Cortex of kidney (tissue), 1 donor: ENCODE measurements around the gene FIBCD1.

Experiments
- DNase-seq: peaks from one replicate; lab custom pipeline; 2025; lab: John Stamatoyannopoulos, UW

FIBCD1 gene

DNA sequence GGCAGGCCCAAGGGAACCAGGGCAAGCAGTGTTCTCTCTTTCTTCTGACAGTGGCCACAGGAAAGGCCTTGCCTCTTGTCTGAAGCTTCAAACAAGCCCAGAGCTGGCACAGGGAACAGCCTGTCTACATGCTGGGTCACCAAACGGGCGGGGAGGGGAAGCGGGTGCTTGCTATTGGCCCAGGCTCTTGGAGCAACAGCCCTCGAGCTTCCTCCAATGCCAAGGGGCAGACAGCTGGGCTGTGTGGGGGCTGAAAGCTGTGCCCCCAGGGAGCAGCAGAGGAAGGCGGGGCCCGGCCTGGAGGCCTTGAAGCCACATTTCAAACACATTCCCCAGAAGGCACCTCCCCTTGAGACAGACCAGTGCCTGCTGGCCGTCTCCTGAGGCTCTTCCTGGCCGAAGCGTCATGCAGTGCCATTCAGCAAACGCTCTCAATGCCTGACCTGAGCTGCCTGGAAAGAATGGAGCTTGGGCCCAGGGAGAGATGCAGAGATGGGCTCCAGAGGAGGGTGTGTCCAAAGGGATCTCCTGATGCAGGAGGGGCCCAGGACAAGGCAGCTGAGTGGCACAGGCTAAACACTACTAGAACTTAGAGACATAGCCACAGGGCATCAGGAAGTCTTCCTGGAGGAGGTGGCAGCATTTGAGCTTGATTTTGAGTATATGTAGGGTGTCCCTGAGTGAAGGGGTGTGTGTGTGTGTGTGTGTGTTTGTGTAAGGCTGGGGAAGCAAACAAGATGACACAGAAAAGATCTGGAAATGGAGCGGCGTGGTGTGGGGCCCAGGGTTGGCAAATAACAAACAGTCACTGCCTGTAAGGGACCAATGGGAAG lies 2.5 kb downstream of the FIBCD1 start:
- DNase-seq: no peak

DNA sequence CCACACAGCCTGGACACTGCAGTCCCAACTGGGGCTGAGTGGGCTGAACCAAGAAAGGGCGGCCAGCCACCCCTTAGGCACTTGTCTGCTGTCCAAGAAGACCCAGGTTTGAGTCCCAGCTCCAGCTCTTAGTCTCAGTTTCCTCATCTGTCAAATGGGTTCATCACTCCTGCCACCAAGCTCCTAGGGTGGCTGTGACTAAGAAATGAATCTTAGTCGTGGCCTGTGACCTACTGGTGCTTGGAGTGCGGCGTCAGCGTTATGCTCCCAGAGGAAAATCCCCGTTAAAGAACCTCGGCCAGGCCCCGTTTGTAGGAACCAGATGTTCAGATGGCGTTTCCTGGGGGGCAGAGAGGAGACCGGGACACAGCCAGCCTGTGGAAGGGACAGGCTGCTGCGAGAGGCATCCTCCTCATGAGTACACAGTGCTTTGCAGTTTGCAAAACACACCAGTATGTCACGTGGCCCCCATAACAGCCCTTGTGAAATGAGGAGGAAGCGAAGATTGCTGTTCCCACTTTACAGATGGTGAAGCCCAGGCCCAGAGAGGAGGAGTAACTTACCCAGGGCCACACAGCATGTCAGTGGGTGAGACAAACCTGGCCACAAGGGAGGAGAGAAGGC lies 3.3 kb downstream of the FIBCD1 start:
- DNase-seq: no peak

DNA sequence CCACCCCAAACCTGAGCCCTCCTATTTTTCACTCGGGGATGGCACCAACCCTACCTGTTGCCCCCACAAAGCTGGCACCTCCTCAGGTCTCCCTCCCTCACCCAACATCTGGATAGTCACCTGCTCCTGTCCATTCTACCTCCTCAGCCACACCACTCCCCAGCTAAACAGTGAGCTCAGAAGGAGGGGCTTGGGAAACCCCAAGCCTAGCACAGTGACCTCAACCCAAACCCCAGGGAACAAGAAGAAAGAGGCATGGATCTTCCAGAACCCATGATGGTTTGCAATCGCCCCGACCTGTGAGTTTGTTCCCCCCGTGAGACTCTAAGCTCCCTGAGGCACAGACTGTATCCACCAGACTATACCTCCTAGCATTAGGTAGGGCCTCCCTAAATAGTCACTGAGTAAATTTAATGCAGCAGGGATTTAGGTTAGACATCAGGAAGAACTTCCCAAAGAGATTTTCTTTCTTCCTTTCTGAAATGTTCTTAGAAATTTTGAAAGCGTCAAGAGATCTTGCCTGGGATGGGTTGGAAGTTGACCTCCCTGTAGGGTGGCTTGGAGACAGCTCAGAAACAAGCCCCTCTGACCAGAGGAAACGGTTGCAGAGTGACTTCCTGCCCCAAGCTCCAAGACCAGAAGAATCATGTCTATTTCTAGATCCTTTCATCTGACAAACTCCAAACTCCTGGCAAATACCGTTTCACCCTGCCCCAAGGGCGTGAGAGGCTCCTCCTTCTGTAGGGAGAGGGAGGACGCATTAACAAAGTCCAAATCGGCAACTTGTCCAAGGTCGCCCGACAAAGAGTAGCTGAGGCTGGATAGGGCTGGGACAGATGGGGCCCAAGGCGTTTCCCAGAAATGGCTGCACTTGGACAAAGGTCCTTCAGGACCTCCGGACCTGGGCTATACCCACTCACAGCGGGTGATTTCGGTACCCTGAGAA lies 4.1 kb downstream of the FIBCD1 start:
- no peak for DNase-seq

DNA sequence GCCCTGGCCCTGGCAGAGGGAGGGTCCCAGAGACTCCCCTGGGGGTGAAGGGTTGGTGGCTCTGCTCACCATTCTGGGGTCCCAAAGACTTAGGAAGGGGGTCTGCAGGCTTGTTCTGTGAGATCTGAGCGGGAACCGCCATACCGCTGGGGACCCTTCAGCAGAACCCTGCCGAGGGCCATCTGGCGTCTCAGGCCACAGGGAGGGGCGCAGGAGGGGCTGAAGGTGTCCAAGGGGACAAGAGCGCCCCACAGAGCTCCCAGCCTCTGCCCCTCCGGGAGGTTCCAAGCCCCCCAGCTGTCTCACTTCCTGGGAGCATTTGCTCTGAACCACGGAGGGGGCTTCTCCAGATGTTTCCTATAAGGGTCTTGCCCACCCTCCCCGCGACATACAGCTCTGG lies 4.8 kb downstream of the FIBCD1 start:
- DNase-seq: no peak

DNA sequence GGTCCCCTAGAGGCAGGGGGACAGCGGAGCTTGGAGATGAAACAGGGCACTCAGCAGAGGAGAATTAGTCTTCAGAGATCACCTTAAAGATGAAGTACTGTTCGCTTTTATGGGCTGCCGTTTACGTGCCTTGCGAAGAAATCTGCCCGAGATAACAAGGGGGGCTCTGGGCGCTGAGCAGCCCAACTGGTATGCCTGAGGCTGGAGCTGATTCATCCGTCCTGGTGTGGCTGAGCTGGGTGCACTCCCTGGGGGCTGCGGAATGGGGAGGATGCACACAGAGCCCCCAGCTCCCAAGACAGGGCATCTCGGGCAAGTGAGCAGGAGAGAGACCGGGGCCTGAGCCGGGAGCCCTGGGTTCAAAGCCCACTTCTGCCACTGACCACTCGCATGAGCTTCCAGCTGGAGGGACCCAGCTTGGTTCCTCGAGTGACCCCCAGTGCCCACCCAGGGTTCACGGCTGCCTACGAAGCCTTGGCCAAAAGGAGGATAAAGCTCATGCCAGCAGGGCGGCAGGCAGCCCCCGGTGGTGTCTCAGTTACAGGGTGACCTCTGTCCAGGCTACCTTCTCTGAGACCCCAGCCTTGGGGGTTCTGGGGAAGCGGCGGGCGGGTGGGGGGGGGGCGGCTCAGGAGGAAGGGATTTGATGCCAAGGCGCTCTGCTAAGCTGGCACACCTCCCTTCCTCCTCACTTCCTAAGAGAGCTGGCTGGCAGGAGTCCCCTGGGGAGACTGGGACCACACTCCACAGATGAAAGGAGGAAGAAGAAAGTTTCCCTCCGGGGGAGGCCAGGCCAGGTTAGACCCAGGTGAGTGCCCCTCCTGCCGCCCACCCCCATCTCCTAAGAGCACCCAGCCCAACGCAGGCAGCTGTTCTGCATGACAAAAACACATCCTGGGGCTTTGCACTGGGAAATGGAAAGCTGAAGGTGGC lies 5.7 kb downstream of the FIBCD1 start:
- no peak for DNase-seq

DNA sequence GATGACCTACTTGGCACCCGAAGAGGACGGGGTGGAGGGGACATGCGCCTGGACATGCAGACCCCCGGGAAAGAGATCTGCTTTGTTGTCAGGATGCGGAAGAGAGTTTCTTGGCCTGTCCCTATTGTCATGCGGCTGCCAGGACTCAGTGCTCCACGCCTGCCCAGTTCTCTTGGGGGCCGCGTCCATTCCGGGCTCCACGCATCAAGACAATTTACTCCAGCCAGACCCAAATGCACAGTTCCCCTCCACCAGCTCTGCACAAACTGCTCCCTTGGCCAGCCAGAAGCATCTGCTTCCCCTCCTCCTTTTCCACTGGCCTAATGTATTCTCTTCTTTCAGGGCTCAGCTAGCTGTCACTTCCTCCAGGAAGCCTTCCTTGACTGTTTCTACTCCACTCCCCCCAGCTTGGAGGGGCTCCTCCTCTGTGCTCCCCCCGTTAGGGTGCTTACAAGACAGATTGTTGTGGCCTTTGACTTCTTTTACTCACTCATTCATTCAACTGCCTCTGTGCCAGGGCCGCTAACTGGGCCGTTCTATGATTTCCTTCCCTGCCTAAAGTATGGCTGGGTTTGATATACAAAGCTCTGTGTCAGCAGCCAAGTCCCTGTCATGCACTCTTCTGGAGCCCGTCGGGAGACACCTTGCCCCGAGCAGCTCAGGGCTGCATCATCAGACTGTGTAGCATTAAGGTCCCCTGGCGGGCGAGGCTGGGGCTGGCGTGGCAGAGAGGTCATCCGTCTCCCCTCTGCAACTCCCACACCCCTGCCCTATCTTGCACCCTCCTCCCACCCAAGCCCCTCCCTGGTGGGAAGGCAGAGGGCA lies 6.6 kb downstream of the FIBCD1 start:
- no peak for DNase-seq

DNA sequence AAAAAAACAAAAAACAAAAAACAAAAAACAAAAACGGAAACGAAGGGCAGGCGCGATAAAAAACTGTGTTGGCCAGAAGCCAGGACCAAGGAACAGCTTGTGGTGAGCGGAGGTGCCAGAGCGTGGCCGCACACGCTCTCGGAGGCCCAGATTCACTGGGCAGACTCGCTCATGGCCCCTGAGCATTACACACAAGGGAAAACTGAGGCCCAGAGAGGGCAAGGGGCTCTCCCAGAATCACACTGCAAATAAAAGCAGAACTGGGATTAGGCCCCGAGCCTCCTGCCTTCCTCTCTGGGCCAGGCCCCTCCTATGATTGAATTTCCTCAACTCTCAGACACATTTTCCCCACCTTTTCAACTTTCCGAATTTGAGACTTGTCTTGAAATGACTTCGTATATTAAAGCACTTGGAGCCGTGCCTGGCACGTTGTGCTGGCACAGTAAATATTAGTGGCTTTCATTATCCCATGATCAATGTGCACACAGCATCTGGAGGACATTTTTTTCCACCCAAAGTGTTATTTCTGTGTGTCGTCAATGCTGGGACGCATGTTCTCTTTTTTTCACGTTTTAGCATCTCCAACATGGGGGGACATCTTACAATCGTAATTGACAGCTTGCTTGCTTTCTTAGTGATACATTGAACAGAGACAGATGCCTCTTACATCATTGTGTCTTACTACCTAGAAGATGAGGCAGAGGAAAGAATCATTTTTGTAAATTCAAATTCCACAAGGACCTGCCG lies 7.4 kb downstream of the FIBCD1 start:
- DNase-seq: no peak

DNA sequence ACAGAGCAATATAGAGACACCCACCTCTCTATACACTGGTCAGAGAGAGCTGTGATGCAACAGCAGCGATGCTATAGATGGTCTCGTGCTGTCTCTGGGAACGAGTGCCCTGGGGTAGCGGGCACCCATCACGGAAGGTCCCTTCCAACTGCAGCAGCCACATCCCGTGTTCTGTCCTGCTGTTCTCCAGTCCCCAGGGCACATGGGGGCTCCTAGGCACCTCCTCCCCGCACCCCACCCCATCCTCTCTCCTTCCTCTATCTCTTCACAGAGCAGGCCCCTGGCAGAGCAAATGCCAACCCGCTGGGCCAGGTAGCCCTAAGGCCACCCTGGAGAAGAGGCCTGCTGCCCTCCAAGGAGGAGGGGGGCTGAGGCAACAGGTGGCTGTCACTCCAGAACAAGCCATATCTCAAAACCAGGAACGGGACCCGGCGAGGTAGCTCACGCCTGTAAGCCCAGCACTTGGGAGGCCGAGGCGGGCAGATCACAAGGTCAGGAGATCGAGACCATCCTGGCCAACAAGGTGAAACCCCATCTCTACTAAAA lies 8.2 kb downstream of the FIBCD1 start:
- DNase-seq: no peak

DNA sequence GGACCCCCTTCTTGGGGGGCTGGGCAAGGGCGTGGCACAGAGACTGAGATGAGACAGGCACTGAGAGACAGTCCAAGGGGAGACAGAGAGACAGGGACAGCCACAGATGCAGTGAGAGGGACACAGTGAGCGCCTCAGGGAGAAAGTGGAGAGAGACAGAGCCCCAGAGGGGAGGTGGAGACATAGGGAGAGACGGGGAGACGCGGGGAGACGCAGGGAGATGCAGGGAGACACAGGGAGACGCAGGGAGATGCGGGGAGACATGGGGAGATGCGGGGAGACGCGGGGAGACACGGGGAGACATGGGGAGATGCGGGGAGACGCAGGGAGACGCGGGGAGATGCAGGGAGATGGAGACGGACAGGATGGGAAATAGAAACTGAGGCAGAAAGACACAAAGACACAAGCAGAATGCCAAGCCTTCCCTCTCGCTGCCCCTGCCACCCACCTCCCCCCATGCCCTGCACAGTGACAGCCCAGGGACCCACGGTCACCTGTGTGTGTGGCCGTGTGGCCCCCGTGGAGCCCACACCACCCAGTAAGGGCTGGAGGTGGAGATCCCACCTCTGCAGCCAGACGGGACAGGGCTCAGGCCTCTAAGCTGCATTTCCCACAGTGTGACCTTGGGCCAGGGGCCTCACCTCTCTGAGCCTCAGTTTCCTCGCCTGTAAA lies 8.8 kb downstream of the FIBCD1 start:
- no peak for DNase-seq

DNA sequence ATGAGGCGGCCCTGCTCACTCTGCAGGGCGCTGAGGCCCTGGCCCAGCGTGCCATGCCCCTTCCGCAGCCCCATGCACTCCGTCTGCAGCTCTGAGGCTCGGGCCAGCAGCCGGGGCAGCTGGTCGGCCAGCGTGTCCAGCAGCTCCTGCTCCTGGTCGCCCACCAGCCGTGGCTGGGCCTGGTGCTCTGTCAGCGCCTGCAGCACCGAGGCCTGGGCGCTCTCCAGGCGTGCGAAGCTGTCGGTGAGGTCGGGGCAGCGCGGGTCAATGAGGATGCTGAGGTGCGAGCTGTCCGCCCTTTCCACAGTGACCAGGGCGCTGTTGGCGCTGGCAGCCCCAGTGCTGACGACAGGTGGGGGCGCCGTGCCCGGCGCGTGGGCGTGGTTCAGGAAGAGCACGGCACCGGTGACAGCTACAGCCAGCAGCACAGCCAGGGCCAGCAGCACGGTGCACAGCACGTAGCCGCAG lies 9.4 kb downstream of the FIBCD1 start:
- no peak for DNase-seq

DNA sequence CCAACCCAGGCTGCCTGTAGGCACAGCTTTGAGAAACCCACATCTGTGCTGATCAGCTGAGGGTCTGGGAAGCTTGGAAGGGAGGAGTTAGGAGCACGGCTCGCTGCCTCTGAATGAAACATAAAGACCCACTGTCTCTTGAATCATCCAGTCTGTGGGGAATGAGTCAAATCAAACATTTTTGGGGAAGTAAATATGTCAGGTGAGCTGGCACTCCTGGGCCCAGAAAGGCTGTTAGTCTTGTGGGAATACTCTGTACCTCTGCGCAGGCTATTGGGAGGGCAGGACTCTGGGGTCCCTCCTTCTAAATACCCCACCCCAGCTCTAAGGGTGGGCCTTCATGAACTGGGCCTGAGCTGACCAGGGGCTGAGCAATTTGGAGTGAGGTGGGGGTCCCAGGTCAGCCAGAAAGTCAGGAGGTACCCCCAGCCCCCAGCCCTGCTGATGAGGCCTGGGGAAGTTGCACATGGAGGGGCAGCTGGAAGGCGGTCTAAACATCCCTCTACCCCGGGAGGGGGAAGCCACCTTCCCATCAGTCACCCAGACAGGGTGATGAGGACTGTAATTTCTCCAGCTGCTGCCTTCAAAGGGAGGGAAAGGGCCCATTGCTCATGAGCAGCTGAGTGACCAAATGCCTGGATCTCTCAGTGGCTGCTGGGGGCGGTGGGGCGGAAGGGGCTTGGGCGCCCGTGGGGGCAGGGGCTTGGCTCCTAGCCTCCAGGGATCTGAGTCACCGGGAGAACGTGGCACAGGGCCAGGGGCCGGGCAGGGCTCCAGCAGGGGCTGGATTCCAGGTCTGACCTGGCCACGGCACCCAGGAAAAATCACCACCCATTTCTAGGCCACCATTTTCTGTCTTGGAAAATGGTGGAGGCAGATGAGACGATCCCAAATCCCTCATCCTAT lies 10.8 kb downstream of the FIBCD1 start:
- no peak for DNase-seq

DNA sequence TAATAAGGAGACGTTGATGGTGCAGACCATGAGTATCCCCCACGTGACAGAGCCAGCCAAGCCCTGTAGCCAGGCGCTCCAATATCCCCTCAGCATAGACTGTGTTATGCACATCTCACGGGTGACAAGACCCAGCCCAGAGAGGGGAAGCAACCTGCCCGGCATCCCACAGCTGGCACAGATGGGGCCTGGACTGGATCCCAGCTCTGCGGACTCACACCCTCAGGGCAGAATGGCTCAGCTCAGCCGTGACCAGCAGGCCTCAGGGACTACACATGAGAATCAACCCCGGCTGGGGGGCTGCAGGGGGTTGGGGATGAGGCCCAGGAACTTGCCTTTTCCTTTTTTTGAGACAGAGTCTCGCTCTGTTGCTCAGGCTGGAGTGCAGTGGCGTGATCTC lies 11.7 kb downstream of the FIBCD1 start:
- DNase-seq: no peak

DNA sequence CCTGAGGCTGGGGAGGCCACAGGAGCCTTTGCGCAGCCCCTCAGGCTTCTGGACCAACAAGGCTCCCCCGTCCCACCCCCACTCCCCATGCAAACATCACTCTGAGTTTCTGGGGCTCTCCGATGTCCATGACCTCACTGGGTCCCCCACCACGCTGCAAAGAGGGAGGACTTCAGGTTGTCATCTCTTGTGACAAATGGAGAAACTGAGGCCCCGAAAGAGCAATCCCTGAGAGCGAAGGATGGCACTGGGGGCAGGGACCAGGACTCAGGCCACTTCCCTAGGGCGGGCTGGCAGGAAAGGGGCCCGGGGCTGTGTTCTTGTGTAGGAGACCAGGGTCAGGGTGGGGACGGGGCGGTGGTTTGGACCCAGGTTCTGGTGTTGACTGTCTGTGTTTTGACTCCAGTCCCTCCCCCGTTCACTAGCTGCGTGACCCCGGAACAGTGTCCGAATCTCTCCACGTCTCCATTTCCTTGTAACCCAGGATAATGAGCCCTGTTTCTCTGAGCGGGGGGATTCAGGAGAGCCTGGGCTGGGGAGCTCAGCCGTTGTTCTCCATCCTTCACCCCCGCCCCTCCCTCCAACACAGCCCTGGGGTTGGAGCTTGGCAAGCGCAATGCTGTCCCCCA lies 13.9 kb downstream of the FIBCD1 start:
- DNase-seq: no peak

DNA sequence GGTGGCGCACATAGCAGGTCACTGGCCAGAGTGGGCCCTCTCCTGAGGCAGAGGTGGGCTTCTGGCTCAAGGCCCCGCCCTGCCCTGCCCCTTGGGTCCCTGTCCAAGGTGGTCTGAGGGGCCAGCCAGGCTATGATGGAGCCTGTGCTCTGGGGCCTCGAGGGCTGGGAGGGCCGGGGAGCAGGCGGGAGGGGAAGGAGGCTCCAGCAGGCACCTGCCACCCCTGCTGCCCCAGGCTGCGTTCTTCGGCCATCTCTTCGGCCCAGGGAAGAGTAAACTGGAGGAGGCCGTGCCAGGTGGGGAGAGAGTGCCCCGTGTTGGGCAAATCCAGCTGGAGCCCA lies 14.6 kb downstream of the FIBCD1 start:
- no peak for DNase-seq

DNA sequence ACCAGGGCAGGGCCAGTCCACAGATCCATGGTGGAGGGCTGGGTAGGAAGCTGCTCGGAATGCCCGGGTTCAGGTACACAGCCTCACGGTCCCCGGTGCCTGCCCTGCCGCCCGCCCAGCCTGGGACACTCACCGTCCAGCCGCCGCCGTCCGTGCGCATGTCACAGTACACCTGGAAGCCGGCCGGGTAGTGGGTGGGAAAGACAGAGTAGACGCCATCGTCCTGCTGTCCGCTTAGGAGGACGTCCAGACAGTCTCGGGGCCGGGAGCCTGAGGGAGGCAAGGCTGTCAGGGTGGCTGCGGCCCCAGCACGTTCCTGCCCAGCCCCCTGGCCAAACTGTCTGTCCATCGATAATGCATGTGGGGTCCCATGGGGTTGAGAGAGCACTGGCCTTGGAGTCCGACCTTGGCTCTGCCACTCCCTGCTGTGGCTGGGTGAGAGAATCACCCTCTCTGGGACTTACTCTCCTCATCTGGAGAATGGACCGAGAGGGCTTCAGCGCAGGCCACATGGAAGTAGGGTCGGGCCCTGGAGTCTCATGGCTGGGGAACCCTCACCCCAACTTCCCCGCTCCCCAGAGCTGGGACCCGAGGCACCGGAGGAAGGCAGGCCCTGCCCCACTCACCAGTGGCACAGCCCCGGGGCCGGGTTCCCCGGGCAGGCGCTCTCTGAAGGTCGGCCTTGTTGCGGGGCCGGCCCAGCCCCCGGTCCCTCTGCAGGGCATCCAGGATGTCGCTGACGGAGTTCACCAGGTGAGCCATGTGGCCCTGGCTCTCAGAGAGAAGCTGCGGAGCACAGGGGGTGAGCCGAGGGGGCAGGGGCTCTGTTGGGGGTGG lies 15.2 kb downstream of the FIBCD1 start:
- no peak for DNase-seq

DNA sequence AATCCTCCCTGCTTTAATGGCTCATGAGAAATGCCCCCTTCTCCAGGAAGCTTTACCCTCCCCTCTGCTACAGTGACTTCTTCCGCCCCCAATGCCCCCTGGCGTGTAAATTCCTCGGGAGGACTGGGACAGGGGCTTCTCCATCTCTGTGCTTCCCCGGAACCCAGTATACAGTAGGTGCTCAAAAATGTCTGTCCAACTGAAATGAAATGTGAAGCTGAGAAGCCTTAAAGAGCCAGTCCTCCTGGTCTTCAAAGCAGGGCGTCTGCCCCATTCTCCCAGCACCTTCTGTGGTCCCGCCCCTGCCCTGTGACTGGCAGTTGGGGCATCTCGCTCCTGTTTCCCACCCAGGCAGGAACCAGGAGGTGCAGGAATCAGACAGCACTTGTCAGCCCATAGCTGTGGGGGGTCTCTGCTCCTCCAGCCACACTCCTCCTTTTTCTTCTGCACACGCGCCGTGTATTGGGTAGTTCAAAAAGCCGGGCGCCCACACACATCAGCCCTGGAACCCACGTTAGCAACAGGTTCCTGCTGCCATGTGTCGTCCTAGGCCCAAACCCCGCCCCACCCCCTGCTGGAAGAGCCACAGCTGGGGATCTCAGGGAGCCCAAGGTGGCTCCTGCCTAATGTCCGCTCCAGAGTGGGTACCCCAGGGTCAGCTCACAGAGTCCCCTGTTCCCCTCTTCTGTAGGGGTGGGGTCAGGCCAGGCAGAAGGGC lies 16.0 kb downstream of the FIBCD1 start:
- no peak for DNase-seq
